NCI-H69 (cell line): Measurements from ENCODE around the gene CDX2.

Experiments
- DNase-seq: peaks from one replicate; lab custom pipeline; 2025; lab: John Stamatoyannopoulos, UW

Gene CDX2

GRCh38 chr13:27978301-27978968, 9.3 kb upstream of the CDX2 start:
- DNase-seq = no peak

- DNase-seq = peak; percentile 12
Observed at GRCh38 chr13:27977476-27978300, 8.6 kb upstream of the CDX2 start.

GRCh38 chr13:27976362-27977091, 7.4 kb upstream of the CDX2 start:
- no peak for DNase-seq

GRCh38 chr13:27975564-27976361, 6.6 kb upstream of the CDX2 start:
- DNase-seq = no peak

GRCh38 chr13:27973961-27974662, 5.0 kb upstream of the CDX2 start:
- no peak for DNase-seq

- DNase-seq = no peak
Observed at GRCh38 chr13:27973291-27973690, 4.2 kb upstream of the CDX2 start.

GRCh38 chr13:27972478-27972820, 3.3 kb upstream of the CDX2 start:
- DNase-seq = no peak

- DNase-seq = no peak
Observed at GRCh38 chr13:27971776-27972477, 2.8 kb upstream of the CDX2 start.

- DNase-seq = no peak
Observed at GRCh38 chr13:27971236-27971645, 2.1 kb upstream of the CDX2 start.

GRCh38 chr13:27970382-27971235, 1.5 kb upstream of the CDX2 start:
- DNase-seq = no peak

- DNase-seq = no peak
Observed at GRCh38 chr13:27969866-27970229, 733 bp upstream of the CDX2 start.

GRCh38 chr13:27968316-27969081, 616 bp downstream of the CDX2 start:
- peak; percentile 35 for DNase-seq

GRCh38 chr13:27967736-27968315, 1.3 kb downstream of the CDX2 start:
- DNase-seq = no peak

- DNase-seq = no peak
Observed at GRCh38 chr13:27967203-27967735, 1.8 kb downstream of the CDX2 start.

- DNase-seq = no peak
Observed at GRCh38 chr13:27966641-27967202, 2.4 kb downstream of the CDX2 start.

GRCh38 chr13:27965740-27966640, 3.1 kb downstream of the CDX2 start:
- peak; percentile 8 for DNase-seq

GRCh38 chr13:27965343-27965739, 3.8 kb downstream of the CDX2 start:
- DNase-seq = no peak
